HEK293 (cell line): ENCODE data around the gene DSCAML1.

ENCODE experiments used
- CTCF ChIA-PET: fragments of 350-600 bp; formaldehyde crosslinking; extraction: SDS; loops from one replicate; lab custom pipeline; 2021; ENCODE audit warnings: antibody characterized with exemption; lab: Yijun Ruan, JAX
- POLR2A ChIA-PET: fragments of 300-600 bp; formaldehyde crosslinking; extraction: SDS; loops from one replicate; lab custom pipeline; 2020; ENCODE audit warnings: antibody characterized with exemption, inconsistent platforms; lab: Yijun Ruan, JAX
- H3K27ac ChIP-seq: fragments of 200-500 bp; sonication (Bioruptor generic); 2 replicates; pipeline ENCODE4 v1.5.1; 2014; ENCODE audit warnings: low read depth, low read length, control low read depth, inconsistent platforms; ENCODE audit errors: extremely low read depth
- H3K36me3 ChIP-seq, 2 experiments: fragments of 200-500 bp in 1 of 2; sonication (Bioruptor generic) in 1 of 2; 1 replicate in 1 of 2; 2 replicates in 1 of 2; pipeline ENCODE4 v1.5.1; 2014 to 2017; ENCODE audit warnings: inconsistent platforms in 2 of 2, low read length in 2 of 2; ENCODE audit not compliant: control insufficient read depth in 2 of 2, insufficient read depth in 1 of 2
- H3K4me1 ChIP-seq: fragments of 200-500 bp; sonication (Bioruptor generic); 2 replicates; pipeline ENCODE4 v1.5.1; 2014; ENCODE audit warnings: mild to moderate bottlenecking, low read length, inconsistent platforms; ENCODE audit not compliant: control insufficient read depth, insufficient read depth
- H3K4me3 ChIP-seq: 2 replicates; pipeline ENCODE4 v1.5.1; 2011; ENCODE audit warnings: low read depth, mild to moderate bottlenecking, control low read depth, low read length, moderate library complexity
- H3K9me3 ChIP-seq: fragments of 200-500 bp; sonication (Bioruptor generic); 2 replicates; pipeline ENCODE4 v1.5.1; 2014; ENCODE audit warnings: low read depth, low read length, inconsistent platforms; ENCODE audit not compliant: control insufficient read depth, insufficient read depth
- KLF9 ChIP-seq: fragments of 450-650 bp; formaldehyde crosslinking; IDR thresholded peaks from 2 replicates; pipeline ENCODE4 v1.5.1; 2016; ENCODE audit warnings: missing biosample characterization, missing genetic modification characterization, low read depth
- PRDM6 ChIP-seq: fragments of 450-650 bp; formaldehyde crosslinking; IDR thresholded peaks from 2 replicates; pipeline ENCODE4 v1.5.1; 2017; ENCODE audit warnings: missing biosample characterization, missing genetic modification characterization
- ZFP3 ChIP-seq: fragments of 450-650 bp; formaldehyde crosslinking; IDR thresholded peaks from 2 replicates; pipeline ENCODE4 v1.5.1; 2016; ENCODE audit warnings: low read depth, missing biosample characterization, missing genetic modification characterization
- ZNF155 ChIP-seq: fragments of 450-650 bp; formaldehyde crosslinking; IDR thresholded peaks from 2 replicates; pipeline ENCODE4 v1.5.1; 2016; ENCODE audit warnings: missing biosample characterization, missing genetic modification characterization
- ZNF23 ChIP-seq: fragments of 450-650 bp; formaldehyde crosslinking; IDR thresholded peaks from 2 replicates; pipeline ENCODE4 v1.5.1; 2016; ENCODE audit warnings: missing biosample characterization, missing genetic modification characterization, borderline replicate concordance
- ZNF280D ChIP-seq: fragments of 450-650 bp; formaldehyde crosslinking; IDR thresholded peaks from 2 replicates; pipeline ENCODE4 v1.5.1; 2016; ENCODE audit warnings: missing biosample characterization, missing genetic modification characterization
- ZNF341 ChIP-seq: fragments of 450-650 bp; formaldehyde crosslinking; IDR thresholded peaks from 2 replicates; pipeline ENCODE4; 2016; ENCODE audit warnings: low read depth, missing biosample characterization, missing genetic modification characterization
- ZNF362 ChIP-seq: fragments of 450-650 bp; formaldehyde crosslinking; IDR thresholded peaks from 2 replicates; pipeline ENCODE4 v1.5.1; 2016; ENCODE audit warnings: missing biosample characterization, missing genetic modification characterization
- ZNF37A ChIP-seq: fragments of 450-650 bp; IDR thresholded peaks from 2 replicates; pipeline ENCODE4 v1.5.1; 2018; ENCODE audit warnings: missing biosample characterization, missing genetic modification characterization
- ZNF596 ChIP-seq: fragments of 450-650 bp; IDR thresholded peaks from 2 replicates; pipeline ENCODE4 v1.5.0; 2018; ENCODE audit warnings: missing biosample characterization, mild to moderate bottlenecking, missing genetic modification characterization, moderate library complexity
- ZNF645 ChIP-seq: fragments of 450-650 bp; formaldehyde crosslinking; IDR thresholded peaks from 2 replicates; pipeline ENCODE4; 2016; ENCODE audit warnings: missing biosample characterization, missing genetic modification characterization
- ZNF791 ChIP-seq: fragments of 450-650 bp; formaldehyde crosslinking; IDR thresholded peaks from 2 replicates; pipeline ENCODE4 v1.5.1; 2016; ENCODE audit warnings: missing biosample characterization, missing genetic modification characterization

The DSCAML1 gene

GRCh38 chr11:117681438-117681837 lies 115.6 kb downstream of the DSCAML1 start:
- H3K4me3 ChIP-seq = no peak overlapping the region
- TF ChIP-seq ZNF362 (tag by site-specific recombination) = no peak
- no peak for TF ChIP-seq ZFP3 (tag by site-specific recombination)
- no peak for TF ChIP-seq ZNF645 (tag by site-specific recombination)
- no peak for TF ChIP-seq KLF9 (tag by site-specific recombination)
- no peak for TF ChIP-seq ZNF280D (tag by site-specific recombination)
- H3K4me1 ChIP-seq = no peaks in the 10 kb centered on the region
- CTCF ChIA-PET = interaction anchor here (0.6 kb wide), 1 partner anchor 248 kb away, joined by 3 read pairs; the partner anchor contains the start of gene TMPRSS13
- POLR2A ChIA-PET = no interaction called here
- no peaks in the 10 kb centered on the region for H3K36me3 ChIP-seq
- no peak overlapping the region for H3K27ac ChIP-seq
- no peaks in the 10 kb centered on the region for H3K9me3 ChIP-seq

GRCh38 chr11:117679461-117679860 lies 117.6 kb downstream of the DSCAML1 start:
- CTCF ChIA-PET = no interaction called here
- Histone ChIP-seq H3K27ac (no peak overlapping the region), H3K9me3 (no peaks in the 10 kb centered on the region), H3K4me1 (no peaks in the 10 kb centered on the region), H3K36me3 (no peaks in the 10 kb centered on the region), H3K4me3 (no peak overlapping the region)
- POLR2A ChIA-PET = no interaction called here
- TF ChIP-seq ZNF23 (tag by site-specific recombination) = no peak
- no peak for TF ChIP-seq ZNF155 (tag by site-specific recombination)
- no peak for TF ChIP-seq PRDM6 (tag by site-specific recombination)
- TF ChIP-seq ZNF37A (tag by site-specific recombination) = no peak
- no peak for TF ChIP-seq ZNF791 (tag by site-specific recombination)

GRCh38 chr11:117678658-117679406 lies 118.2 kb downstream of the DSCAML1 start:
- TF ChIP-seq ZNF341 (tag by site-specific recombination) = peak; percentile 13; the same call in 1 of the 2 replicates
- TF ChIP-seq ZNF596 = no peak
- TF ChIP-seq, all 188 proteins: peak for 1
- H3K36me3 ChIP-seq = no peaks in the 10 kb centered on the region
- no peak overlapping the region for H3K27ac ChIP-seq
- POLR2A ChIA-PET = no interaction called here
- H3K9me3 ChIP-seq = no peaks in the 10 kb centered on the region
- no peak overlapping the region for H3K4me3 ChIP-seq
- CTCF ChIA-PET = no interaction called here
- no peaks in the 10 kb centered on the region for H3K4me1 ChIP-seq
